ENCODE measurements around the gene ATP10B. TPM values are rescaled to one million over a fixed set of nuclear protein-coding genes. Genes with fewer than 3 reads are reported as not detected.
A peak's percentile ranks its signal among the peaks of the same experiment; 100 is the strongest.

ATP10B gene
- total RNA-seq, 2 experiments from 2014 or later: not detected

- intact Hi-C loops (cut with micrococcal nuclease): loop anchor here (1.0 to 10.0 kb wide), 2 partner anchors 65 to 170 kb away; no protein-coding TSS in a partner anchor
- Mint-ChIP-seq H3K27ac (no peak overlapping the region), H3K4me3 (no peak overlapping the region), H3K4me1 (ENCODE audit: low read depth) (peaks cover 3% of the 10 kb centered on the region), H3K9me3 (peaks cover 2% of the 10 kb centered on the region), H3K36me3 (no peaks in the 10 kb centered on the region), H3K27me3 (no peaks in the 10 kb centered on the region)
- ChIA-PET CTCF (no interaction called here), POLR2A (no interaction called here)
- DNase-seq: no peak
Measured at GRCh38 chr5:160604484-160604883, 247.5 kb downstream of the ATP10B start.

- POLR2A ChIA-PET: no interaction called here
- CTCF ChIA-PET: no interaction called here
- peaks cover 3% of the 10 kb centered on the region for H3K4me1 Mint-ChIP-seq (ENCODE audit: low read depth)
- intact Hi-C loops (cut with micrococcal nuclease): loop anchor here (10.0 kb wide), 1 partner anchor 168 kb away; no protein-coding TSS in a partner anchor
- DNase-seq: no peak
- H3K27ac Mint-ChIP-seq: no peak overlapping the region
- H3K4me3 Mint-ChIP-seq: no peak overlapping the region
- H3K27me3 Mint-ChIP-seq: no peaks in the 10 kb centered on the region
- no peaks in the 10 kb centered on the region for H3K36me3 Mint-ChIP-seq
- no peaks in the 10 kb centered on the region for H3K9me3 Mint-ChIP-seq
Measured at GRCh38 chr5:160602744-160603143, 249.3 kb downstream of the ATP10B start.

GRCh38 chr5:160601046-160601445 is 251.0 kb downstream of the ATP10B start:
- H3K27ac Mint-ChIP-seq: no peak overlapping the region
- no peak overlapping the region for H3K4me3 Mint-ChIP-seq
- no peaks in the 10 kb centered on the region for H3K36me3 Mint-ChIP-seq
- no peaks in the 10 kb centered on the region for H3K9me3 Mint-ChIP-seq
- CTCF ChIA-PET: no interaction called here
- intact Hi-C loops (cut with micrococcal nuclease): loop anchor here (10.0 kb wide), 1 partner anchor 166 kb away; no protein-coding TSS in a partner anchor
- H3K27me3 Mint-ChIP-seq: no peaks in the 10 kb centered on the region
- POLR2A ChIA-PET: no interaction called here
- DNase-seq: no peak
- H3K4me1 Mint-ChIP-seq (ENCODE audit: low read depth): peaks cover 3% of the 10 kb centered on the region

GRCh38 chr5:160573318-160573717 is 278.7 kb downstream of the ATP10B start:
- H3K9me3 Mint-ChIP-seq: no peaks in the 10 kb centered on the region
- H3K4me1 Mint-ChIP-seq (ENCODE audit: low read depth): no peaks in the 10 kb centered on the region
- H3K27me3 Mint-ChIP-seq: peaks cover 1% of the 10 kb centered on the region
- intact Hi-C loops (cut with micrococcal nuclease): no loop called here
- no peak overlapping the region for H3K4me3 Mint-ChIP-seq
- DNase-seq: no peak
- POLR2A ChIA-PET: no interaction called here
- CTCF ChIA-PET: no interaction called here
- H3K27ac Mint-ChIP-seq: no peak overlapping the region
- H3K36me3 Mint-ChIP-seq: no peaks in the 10 kb centered on the region

DNA sequence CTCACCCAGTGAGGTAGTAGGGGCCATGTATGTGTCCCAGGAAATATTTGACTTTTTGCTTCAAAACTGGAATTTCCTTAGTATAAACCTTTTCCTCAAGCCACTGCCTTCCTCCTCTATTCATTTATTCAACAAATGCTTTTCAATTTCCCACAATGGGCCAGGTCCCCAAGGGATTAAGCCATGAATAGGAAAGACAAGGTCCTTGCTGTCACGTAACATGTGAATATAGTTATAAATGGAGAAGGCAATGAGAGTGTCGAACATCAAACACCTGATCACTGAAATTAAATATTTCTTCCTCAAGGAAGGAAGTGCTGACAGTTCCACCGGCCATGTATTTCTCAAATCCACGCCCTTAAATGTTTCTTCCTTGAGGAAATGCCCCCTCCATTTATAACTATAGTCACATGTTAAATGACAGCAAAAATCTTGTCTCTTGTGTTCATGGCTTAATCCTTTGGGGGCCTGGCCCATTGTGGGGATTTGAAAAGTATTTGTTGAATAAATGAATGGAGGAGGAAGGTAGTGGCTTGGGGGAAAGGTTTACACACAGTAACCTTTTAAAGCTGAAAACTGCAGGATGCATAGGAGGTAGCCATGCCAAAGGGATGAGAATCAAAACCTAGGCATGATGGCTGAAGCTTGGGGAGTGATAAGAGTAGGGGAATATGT is 284.8 kb downstream of the ATP10B start:
- intact Hi-C loops (cut with micrococcal nuclease): no loop called here
- DNase-seq: no peak
- CTCF ChIA-PET: no interaction called here
- Mint-ChIP-seq H3K4me1 (ENCODE audit: low read depth) (no peaks in the 10 kb centered on the region), H3K27me3 (no peaks in the 10 kb centered on the region), H3K4me3 (no peak overlapping the region), H3K27ac (no peak overlapping the region), H3K36me3 (no peaks in the 10 kb centered on the region), H3K9me3 (no peaks in the 10 kb centered on the region)
- POLR2A ChIA-PET: no interaction called here

DNA sequence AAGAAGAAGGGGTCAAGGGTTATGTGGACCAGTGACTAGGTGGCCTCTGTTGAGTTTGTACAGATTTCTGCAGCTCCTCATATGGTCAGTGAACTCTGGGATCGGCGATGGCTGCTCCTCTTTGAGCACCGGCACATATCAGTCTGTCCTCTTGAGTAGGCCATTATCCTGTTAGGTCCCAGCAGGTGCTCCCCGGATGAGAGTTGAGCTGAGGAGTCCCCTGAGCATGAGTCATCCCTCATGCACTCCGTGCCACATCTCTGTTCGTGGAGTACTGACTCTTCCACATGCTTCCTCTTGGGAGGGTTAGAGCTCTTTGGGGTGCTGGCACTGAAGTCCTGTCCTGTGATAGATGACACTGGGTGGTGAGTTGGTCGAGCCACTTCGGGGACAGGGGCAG is 286.6 kb downstream of the ATP10B start:
- ChIA-PET POLR2A (no interaction called here), CTCF (no interaction called here)
- Mint-ChIP-seq H3K36me3 (no peaks in the 10 kb centered on the region), H3K4me3 (no peak overlapping the region), H3K9me3 (no peaks in the 10 kb centered on the region), H3K4me1 (ENCODE audit: low read depth) (no peaks in the 10 kb centered on the region), H3K27ac (no peak overlapping the region), H3K27me3 (no peaks in the 10 kb centered on the region)
- DNase-seq: no peak
- intact Hi-C loops (cut with micrococcal nuclease): no loop called here

DNA sequence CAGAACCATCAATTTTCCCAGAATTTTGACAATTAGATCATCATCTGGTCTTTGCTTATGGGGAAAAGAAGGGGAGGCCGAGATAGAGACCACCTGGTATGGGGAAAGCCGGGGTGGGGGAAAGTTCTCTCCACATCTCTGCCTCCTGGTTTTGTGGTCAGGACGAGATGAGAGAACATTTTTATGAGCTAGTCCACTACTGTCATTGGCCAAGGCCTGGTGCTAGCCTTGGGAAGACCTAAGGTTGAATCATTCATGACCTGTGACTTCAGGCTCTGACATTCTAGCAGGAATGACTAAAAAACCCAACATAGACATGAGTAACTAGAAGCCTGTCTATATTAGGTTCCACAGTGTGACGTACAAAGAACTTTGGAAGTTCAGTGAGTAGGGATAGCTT is 295.2 kb downstream of the ATP10B start:
- intact Hi-C loops (cut with micrococcal nuclease): no loop called here
- Mint-ChIP-seq H3K27ac (no peak overlapping the region), H3K9me3 (no peaks in the 10 kb centered on the region), H3K4me3 (no peak overlapping the region), H3K36me3 (no peaks in the 10 kb centered on the region), H3K27me3 (no peaks in the 10 kb centered on the region), H3K4me1 (ENCODE audit: low read depth) (no peaks in the 10 kb centered on the region)
- DNase-seq: no peak
- ChIA-PET CTCF (no interaction called here), POLR2A (interaction anchor here (0.6 kb wide), 1 partner anchor 18 kb away, joined by 4 read pairs; no protein-coding TSS in a partner anchor)

- ChIA-PET POLR2A (no interaction called here), CTCF (no interaction called here)
- H3K27me3 Mint-ChIP-seq: no peaks in the 10 kb centered on the region
- H3K4me1 Mint-ChIP-seq (ENCODE audit: low read depth): no peaks in the 10 kb centered on the region
- no peaks in the 10 kb centered on the region for H3K36me3 Mint-ChIP-seq
- no peaks in the 10 kb centered on the region for H3K9me3 Mint-ChIP-seq
- H3K27ac Mint-ChIP-seq: no peak overlapping the region
- intact Hi-C loops (cut with micrococcal nuclease): no loop called here
- DNase-seq: no peak
- no peak overlapping the region for H3K4me3 Mint-ChIP-seq
Measured at GRCh38 chr5:160555971-160556631, 295.9 kb downstream of the ATP10B start.

DNA sequence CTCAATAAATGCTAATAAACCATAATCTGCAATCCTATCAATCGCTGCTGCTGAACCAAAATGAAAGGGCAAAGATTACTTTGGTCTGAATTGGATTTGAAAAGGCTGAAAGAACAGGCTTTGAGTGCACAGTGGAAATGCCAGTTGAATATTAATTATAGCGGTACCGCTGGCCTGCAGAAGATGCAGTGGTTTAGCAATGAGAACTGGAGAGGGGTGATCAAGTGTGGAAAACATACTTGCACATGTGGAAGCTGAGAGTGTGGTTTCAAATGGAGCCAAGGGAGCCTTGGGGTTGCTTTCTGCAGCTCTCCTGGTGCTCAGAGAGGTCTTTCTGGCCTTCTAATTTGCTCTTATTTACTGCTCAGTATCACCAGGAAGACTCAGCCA is 296.4 kb downstream of the ATP10B start:
- no peaks in the 10 kb centered on the region for H3K36me3 Mint-ChIP-seq
- CTCF ChIA-PET: no interaction called here
- no peaks in the 10 kb centered on the region for H3K9me3 Mint-ChIP-seq
- H3K27me3 Mint-ChIP-seq: no peaks in the 10 kb centered on the region
- intact Hi-C loops (cut with micrococcal nuclease): no loop called here
- no peak overlapping the region for H3K27ac Mint-ChIP-seq
- no peak overlapping the region for H3K4me3 Mint-ChIP-seq
- no peak for DNase-seq
- POLR2A ChIA-PET: no interaction called here
- H3K4me1 Mint-ChIP-seq (ENCODE audit: low read depth): no peaks in the 10 kb centered on the region

DNA sequence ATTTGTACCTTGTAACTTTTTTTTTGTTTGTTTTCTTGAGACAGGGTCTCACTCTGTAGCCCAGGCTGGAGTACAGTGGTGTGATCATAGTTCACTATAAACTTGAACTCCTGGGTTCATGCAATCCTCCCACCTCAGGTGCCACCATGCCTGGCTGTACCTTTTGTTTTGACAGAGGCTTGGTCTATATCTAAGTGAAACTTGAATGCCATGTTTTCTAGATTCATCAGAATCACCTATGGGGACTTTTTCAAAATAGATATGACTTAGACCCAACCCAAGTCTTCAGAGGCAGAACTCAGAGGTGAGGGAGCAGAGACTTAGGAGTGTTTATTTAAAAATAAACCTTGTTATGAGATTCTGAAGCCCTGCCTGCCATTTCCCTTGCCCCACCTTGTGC is 301.9 kb downstream of the ATP10B start:
- H3K9me3 Mint-ChIP-seq: peaks cover 14% of the 10 kb centered on the region
- ChIA-PET POLR2A (no interaction called here), CTCF (interaction anchor here (2.3 kb wide), 1 partner anchor 112 kb away, joined by 5 read pairs; no protein-coding TSS in a partner anchor)
- H3K4me3 Mint-ChIP-seq: no peak overlapping the region
- H3K36me3 Mint-ChIP-seq: peaks cover 8% of the 10 kb centered on the region
- DNase-seq: peak; percentile 19
- peaks cover 24% of the 10 kb centered on the region for H3K4me1 Mint-ChIP-seq (ENCODE audit: low read depth)
- H3K27me3 Mint-ChIP-seq: peaks cover 8% of the 10 kb centered on the region
- intact Hi-C loops (cut with micrococcal nuclease): loop anchor here (1.0 kb wide), 1 partner anchor 11 kb away; no protein-coding TSS in a partner anchor
- H3K27ac Mint-ChIP-seq: no peak overlapping the region

DNA sequence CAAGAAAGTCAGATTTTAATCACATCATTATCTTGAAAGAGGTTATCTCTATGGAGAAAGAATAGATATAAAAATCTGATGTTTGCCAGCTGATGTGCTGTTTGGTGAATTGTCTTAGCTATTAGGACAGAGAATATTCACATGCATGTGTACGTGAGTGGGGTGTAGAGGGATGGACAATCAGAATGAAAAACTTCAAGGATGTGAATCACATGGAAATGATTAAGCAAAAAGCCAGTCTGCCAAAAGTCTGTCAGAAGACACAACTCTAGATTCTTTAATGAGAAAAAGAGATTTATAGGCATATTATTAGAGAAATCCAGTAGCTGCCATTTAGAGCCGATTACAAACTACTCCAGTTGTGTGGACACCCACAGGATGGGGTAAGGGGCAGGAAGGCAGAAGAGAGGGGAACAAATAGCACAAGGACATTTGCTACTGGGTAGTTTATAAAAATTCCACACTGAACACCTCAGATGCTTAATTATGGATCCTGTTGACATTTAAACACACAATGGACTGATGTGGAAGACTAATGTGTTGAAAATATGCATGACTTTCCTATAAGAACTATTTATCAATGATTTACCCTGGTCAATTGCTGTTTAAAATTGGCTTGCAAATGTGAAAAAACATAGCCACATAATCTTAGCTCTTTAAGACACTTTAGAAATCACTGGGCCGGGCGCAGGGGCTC is 302.9 kb downstream of the ATP10B start:
- no peak for DNase-seq
- ChIA-PET POLR2A (no interaction called here), CTCF (interaction anchor here (1.9 kb wide), 1 partner anchor 10 kb away, joined by 4 read pairs; no protein-coding TSS in a partner anchor)
- intact Hi-C loops (cut with micrococcal nuclease): no loop called here
- peaks cover 14% of the 10 kb centered on the region for H3K9me3 Mint-ChIP-seq
- peaks cover 8% of the 10 kb centered on the region for H3K36me3 Mint-ChIP-seq
- no peak overlapping the region for H3K4me3 Mint-ChIP-seq
- peaks cover 8% of the 10 kb centered on the region for H3K27me3 Mint-ChIP-seq
- peaks cover 24% of the 10 kb centered on the region for H3K4me1 Mint-ChIP-seq (ENCODE audit: low read depth)
- no peak overlapping the region for H3K27ac Mint-ChIP-seq

DNA sequence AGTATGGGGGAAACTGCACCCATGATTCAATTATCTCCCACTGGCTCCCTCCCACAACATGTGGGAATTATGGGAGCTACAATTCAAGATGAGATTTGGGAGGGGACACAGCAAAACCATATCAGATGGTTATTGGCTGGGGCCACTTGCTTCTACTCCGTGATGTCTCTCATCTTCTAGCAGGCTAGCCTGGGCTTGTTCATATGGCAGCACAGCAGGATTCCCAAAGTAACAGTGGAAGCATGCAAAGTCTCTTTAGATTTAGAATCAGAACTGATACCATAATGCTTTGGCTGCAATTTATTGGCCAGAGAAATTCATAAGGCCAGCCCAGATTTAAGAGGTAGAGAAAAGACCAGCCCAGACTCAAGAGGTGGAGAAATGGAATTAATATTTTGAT is 304.1 kb downstream of the ATP10B start:
- Mint-ChIP-seq H3K4me1 (ENCODE audit: low read depth) (peaks cover 35% of the 10 kb centered on the region), H3K4me3 (no peak overlapping the region), H3K27ac (no peak overlapping the region), H3K36me3 (peaks cover 8% of the 10 kb centered on the region), H3K9me3 (peaks cover 14% of the 10 kb centered on the region), H3K27me3 (peaks cover 8% of the 10 kb centered on the region)
- ChIA-PET CTCF (interaction anchor here (1.9 kb wide), 1 partner anchor 8 kb away, joined by 4 read pairs; no protein-coding TSS in a partner anchor), POLR2A (no interaction called here)
- DNase-seq: no peak
- intact Hi-C loops (cut with micrococcal nuclease): no loop called here
